Measurements from ENCODE around the gene FKBP10.
"Not testable (repeated sequence)": the region's sequence is repeated elsewhere in the genome, so short reads cannot be mapped to it uniquely, and the experiment has no call there.

Gene FKBP10

DNA sequence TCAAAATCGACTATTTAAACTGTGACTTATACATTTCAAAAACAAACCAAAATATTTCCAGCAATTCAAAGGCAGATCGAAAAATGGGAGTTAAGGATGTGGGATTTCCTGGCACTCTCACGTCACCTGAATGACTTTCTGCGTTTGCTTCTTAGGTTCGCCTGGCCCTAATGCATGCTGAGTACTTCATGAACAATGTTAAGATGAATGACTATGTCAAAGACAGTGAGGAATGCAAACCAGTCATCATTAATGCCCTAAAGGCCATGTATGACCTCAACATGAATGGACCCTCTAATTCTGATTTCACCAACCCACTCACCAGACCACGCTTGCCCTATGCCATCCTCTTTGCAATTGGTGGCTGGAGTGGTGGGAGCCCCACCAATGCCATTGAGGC lies 32.2 kb downstream of the FKBP10 start:
- DNase-seq: no peak

DNA sequence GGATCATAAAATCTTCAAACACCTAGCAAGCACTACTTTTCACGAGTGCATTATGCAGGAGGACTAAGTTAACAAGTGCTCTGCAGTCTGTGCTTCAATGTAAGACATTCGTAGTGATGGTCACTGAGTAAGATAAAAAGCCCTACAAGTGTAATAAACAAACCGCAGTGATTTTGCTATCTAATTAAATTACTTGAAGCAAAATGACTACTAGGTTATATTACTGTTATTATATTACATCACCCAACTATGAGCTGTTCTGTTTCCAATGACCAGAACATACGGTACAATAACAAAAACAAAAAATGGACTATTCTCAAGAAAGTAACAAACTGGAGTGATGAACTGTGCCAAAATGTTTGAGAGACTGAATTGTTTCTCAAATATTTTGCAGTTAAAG lies 36.0 kb downstream of the FKBP10 start:
- no peak for DNase-seq

DNA sequence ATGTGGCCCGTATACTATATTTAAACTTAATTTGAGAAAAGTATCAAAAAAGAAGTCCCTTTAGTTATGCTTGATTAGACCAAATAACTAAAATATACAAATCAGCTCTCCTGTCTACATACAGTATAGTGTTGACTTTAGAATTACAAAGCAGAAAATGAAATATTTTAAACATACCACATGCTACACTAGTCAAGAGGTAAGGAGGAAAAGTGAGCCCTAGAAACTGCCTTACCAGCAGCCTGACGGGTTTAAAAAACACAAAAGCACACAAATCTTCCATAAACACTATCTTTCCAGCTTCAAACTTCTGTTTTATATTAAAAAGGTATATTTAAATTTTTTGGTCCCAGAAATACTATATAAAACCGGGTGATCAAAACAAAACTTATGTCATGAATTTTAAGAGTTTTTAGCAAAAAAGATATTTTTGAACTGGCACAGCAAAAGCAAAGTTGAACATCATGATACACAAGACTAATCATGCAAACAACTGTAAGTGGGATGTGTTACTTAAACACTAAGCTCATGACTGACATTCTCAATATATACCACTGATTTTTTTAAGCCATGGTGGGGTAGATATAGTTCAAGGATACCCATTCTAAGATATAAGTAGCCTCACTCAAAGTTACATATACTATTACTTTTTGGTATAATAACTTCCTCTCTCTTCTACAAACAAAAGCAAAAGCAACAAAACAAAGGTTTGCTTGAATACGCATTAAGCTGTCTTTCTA lies 36.6 kb downstream of the FKBP10 start:
- no peak for DNase-seq

GRCh38 chr17:41851382-41851781 lies 38.6 kb downstream of the FKBP10 start:
- not testable (repeated sequence) for DNase-seq

GRCh38 chr17:41860254-41860931 lies 47.6 kb downstream of the FKBP10 start:
- DNase-seq: no peak

DNA sequence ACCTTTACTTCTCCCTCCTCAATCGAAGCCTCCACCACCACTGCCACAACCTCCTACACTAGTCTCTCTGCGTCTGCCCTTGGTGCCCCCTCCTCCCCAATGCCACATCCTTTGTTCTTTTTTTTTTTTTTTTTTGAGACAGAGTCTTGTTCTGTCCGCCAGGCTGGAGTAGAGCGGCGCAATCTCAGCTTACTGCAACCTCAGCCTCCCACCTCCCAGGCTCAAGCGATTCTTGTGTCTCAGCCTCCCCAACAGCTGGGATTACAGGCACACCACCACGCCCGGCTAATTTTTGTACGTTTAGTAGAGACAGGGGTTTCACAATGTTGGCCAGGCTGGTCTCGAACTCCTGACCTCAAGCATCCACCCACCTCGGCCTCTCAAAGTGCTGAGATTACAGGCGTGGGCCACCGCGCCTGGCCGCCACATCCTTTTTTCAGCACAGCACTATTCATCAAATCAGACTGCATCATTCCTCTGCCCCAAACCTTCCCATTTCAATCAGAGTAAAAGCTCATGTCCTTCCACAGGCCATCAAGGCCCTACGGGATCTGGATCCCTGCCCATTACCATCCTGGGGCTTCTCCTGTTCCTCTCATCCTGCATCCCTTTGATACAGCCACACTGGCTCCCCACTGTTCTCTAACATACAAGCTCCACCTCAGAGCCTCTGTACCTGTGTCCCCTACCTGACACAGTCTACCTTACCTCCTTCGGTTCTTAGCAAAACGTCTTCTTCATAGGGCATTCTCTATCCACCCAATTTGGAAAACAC lies 50.5 kb downstream of the FKBP10 start:
- DNase-seq: peak; percentile 2 to 28

GRCh38 chr17:41864498-41864835 lies 51.7 kb downstream of the FKBP10 start:
- peak in 1 of 2 experiments; percentile 64 for DNase-seq

DNA sequence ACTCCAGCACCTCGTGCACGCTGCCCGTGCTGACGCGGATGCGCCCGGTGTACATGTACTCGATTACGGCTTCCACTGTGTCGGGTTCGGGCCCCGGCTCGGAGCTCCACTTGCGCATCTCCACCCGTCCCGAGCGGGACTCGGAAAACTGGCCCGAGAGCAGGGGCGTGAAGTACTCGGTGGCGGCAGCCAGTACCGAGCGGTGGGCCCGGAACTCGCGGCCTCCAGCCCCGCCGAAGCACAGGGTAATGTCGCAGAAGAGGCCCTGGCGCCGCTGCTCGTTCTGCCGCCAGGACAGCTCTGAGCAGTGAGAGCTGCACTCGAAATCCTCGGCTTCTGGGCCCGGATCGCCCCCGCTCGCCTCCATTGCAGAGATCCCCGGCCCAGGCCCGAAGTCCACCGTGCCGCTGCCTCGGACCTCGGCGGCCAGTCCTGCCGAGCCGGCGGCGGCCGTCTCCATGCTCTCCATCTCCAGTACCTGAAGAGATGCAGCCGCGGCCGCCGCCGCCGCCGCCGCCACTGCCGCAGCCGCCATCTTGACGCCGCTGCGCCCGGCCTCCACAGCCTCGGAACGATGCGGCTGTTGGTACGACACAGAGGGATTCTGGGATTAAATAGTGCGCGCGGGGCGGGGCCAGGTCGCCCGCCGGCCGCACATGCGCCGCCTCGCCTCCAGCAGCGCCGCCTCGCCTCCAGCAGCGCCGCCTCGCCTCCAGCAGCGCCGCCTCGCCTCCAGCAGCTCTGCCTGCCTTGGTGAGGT lies 52.2 kb downstream of the FKBP10 start, which contains the start of gene KLHL11:
Gene KLHL11, minus strand, starts transcription at position 588 of the 760 bp plus-strand sequence. Its CDS starts 53 bp downstream, at position 535.
- peak; percentile 84 for DNase-seq

DNA sequence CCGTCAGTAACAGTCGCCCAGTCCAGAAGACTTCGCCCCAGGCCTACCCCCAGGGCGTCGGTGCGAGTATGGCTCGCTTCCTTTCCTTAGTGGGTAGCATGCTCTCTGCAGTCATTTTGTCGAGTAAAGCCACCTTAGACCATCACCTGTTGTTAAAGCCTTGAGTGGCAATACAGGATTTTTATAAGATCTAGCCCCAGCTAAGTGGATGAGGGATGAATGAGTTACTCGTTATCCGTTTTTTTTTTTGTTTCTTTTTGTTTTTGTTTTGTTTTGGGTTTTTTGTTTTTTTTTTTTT lies 52.7 kb downstream of the FKBP10 start:
- DNase-seq: no peak

GRCh38 chr17:41868568-41868967 lies 55.8 kb downstream of the FKBP10 start:
- DNase-seq: no peak

GRCh38 chr17:41869426-41869825 lies 56.6 kb downstream of the FKBP10 start:
- DNase-seq: no peak

DNA sequence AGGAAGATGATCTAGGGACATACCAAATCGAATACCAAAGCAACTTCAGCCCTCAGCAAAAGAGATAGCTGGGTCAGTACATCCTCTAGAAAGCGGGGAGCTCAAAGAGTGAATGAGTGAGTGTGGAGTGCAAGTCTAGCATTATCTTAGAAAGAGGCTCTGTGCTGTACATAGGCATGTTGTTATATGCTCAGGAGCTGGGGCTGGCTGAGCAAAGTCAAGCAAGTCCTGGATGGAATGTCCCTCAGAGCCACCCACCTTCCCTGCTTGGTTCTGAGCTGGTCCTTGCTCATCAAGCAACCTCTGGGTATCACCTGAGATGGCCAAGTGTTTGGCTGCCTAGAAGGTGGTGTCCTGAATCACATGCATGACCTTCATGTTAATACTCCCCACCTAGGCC lies 57.3 kb downstream of the FKBP10 start:
- no peak for DNase-seq

DNA sequence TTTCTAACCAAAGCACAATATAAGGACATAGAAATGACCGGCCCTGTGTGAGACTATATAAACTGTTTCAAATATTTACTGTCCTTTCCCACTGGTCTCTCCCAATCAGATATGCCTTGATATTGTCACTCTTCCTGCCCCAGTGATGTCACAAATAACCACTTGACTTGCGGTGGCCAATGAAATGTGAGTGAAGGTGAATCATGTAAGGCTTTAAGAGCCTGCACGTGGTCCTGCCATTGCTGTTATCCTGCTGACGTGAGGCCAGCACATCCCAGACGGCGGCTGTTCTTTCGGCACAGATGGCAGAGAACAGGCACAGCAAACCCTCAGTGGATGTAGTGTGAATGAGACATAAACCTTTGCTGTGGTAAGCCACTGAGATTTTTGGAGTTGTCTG lies 57.8 kb downstream of the FKBP10 start:
- DNase-seq: no peak

DNA sequence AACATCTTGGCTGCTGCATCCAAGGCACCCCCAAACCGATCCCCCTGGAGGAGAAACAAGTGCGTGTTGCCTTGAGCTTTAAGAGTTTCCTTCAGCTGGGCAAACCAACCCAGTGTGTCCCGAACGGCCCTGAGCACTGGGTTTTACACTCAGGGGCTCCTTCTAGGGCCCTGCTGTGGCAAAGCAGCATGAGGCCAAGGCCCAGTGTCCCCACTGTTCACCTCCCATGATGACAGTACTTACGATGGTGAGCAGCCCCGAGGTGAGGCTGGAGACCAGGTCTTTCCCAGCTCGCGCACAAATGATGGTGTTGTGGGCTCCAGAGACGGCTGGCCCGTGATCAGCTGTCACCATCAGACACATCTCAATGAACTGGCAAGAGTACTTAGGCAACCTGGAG lies 59.0 kb downstream of the FKBP10 start:
- no peak for DNase-seq

Data from stimulated activated CD4-positive, alpha-beta T cell treated with anti-CD3 and anti-CD28 coated beads, Interleukin-4, amount 100 ng/mL, for 4 hours (primary cell).